Measurements from ENCODE around the gene CLEC2L.

- TF ChIP-seq CTCF (IDR thresholded peaks at IDR 0.05) (no peak), EP300 (IDR thresholded peaks at IDR 0.05) (no peak), POLR2AphosphoS5 (IDR thresholded peaks at IDR 0.05) (no peak)
Observed at GRCh38 chr7:139515266-139515665, 8.2 kb upstream of the CLEC2L start.
